K562 (cell line): ENCODE data around the gene TAF9. TPM values are rescaled to one million over a fixed set of nuclear protein-coding genes. Genes with fewer than 3 reads are reported as not detected.

Experiments
- ATAC-seq: fragments of 200-7000 bp; cut with Tn5 transposase; 3 replicates; pipeline ENCODE4 v1.9.1; 2020; ENCODE audit warnings: moderate library complexity
- BruUV-seq: library from RNA; stranded (reverse); fragments of 400-500 nt; replicated peaks from 2 replicates; lab custom pipeline; 2021; lab: Mats Ljungman, UMichigan
- CTCF ChIA-PET: fragments of 300-600 bp; formaldehyde crosslinking; extraction: SDS; loops from one replicate; lab custom pipeline; 2021; ENCODE audit warnings: low intra/inter-chr PET ratio; lab: Yijun Ruan, JAX
- POLR2A ChIA-PET: fragments of 300-600, 350-650 bp; sonication (Branson Sonifier 250); formaldehyde crosslinking; extraction: SDS; loops from one replicate; lab custom pipeline; 2021; ENCODE audit warnings: antibody characterized with exemption, inconsistent platforms; lab: Yijun Ruan, JAX
- DNase-seq, 4 experiments: peaks; one replicate each; pipeline versions ENCODE4 v3.0.0 to v3.0.0-alpha.2; 2011 to 2018; ENCODE audit warnings: low spot score in 3 of 4, mixed read lengths in 3 of 4; ENCODE audit errors: extremely low read depth in 1 of 4
- FAIRE-seq: peaks from 2 replicates; lab custom pipeline; 2011; peaks lifted over from hg19 to GRCh38; lab: Jason Lieb, UNC
- H2AFZ ChIP-seq: 2 replicates; pipeline ENCODE4 v1.6.0; 2011; ENCODE audit warnings: low read depth, low read length, control low read depth, inconsistent platforms
- H3K27ac ChIP-seq: fragments of 200-600 bp; 3 replicates; pipeline ENCODE4 v1.8.0; 2011; ENCODE audit warnings: low read depth, mild to moderate bottlenecking, control low read depth, inconsistent platforms, low read length, moderate library complexity, mixed read lengths; ENCODE audit errors: extremely low read depth
- H3K27me3 ChIP-seq, 2 experiments: fragments of 300-600 bp in 1 of 2; 2 replicates in 1 of 2; 3 replicates in 1 of 2; pipeline versions ENCODE4 v1.6.0 to v1.8.0; 2011; ENCODE audit warnings: inconsistent platforms in 2 of 2, low read length in 2 of 2, mild to moderate bottlenecking in 1 of 2, mixed read lengths in 1 of 2, moderate library complexity in 1 of 2; ENCODE audit not compliant: control insufficient read depth in 2 of 2, insufficient read depth in 2 of 2
- H3K36me3 ChIP-seq: fragments of 300-600 bp; 3 replicates; pipeline ENCODE4 v1.8.0; 2011; ENCODE audit warnings: mild to moderate bottlenecking, low read length, inconsistent platforms; ENCODE audit not compliant: control insufficient read depth, insufficient read depth
- H3K4me1 ChIP-seq, 2 experiments: fragments of 200-600 bp in 1 of 2; replicated peaks in 1 of 2; 2 replicates in 1 of 2; 3 replicates in 1 of 2; pipeline versions ENCODE4 v1.5.1 to v1.8.0; 2011; ENCODE audit warnings: inconsistent platforms in 2 of 2, low read length in 2 of 2, mild to moderate bottlenecking in 1 of 2, mixed read lengths in 1 of 2, moderate library complexity in 1 of 2; ENCODE audit not compliant: control insufficient read depth in 2 of 2, insufficient read depth in 2 of 2
- H3K4me2 ChIP-seq: 2 replicates; pipeline ENCODE4 v1.6.1; 2011; ENCODE audit warnings: low read length, control low read depth, inconsistent platforms, mixed read lengths; ENCODE audit not compliant: insufficient read depth
- H3K4me3 ChIP-seq: fragments of 200-600 bp; sonication (generic), shearing (Covaris generic); 2 replicates; pipeline ENCODE4 v1.5.1; 2016; ENCODE audit warnings: control low read depth, inconsistent platforms
- H3K79me2 ChIP-seq: fragments of 200-600 bp; 3 replicates; pipeline ENCODE4 v1.8.0; 2011; ENCODE audit warnings: low read length, inconsistent platforms; ENCODE audit not compliant: control insufficient read depth, insufficient read depth
- H3K9ac ChIP-seq, 2 experiments: 2 replicates each; pipeline versions ENCODE4 v1.6.0 to v1.6.1; 2011; ENCODE audit warnings: low read depth in 2 of 2, low read length in 2 of 2, control low read depth in 1 of 2, inconsistent platforms in 1 of 2, mild to moderate bottlenecking in 1 of 2, mixed read lengths in 1 of 2; ENCODE audit not compliant: insufficient read depth in 1 of 2
- H3K9me1 ChIP-seq: one replicate; pipeline ENCODE4 v1.6.0; 2011; ENCODE audit warnings: inconsistent platforms, mild to moderate bottlenecking, low read length, moderate library complexity; ENCODE audit not compliant: control insufficient read depth, insufficient read depth
- H3K9me3 ChIP-seq: replicated peaks from 2 replicates; pipeline ENCODE4 v1.5.1; 2011; ENCODE audit warnings: low read depth, low read length, inconsistent platforms; ENCODE audit not compliant: control insufficient read depth, insufficient read depth
- H4K20me1 ChIP-seq: replicated peaks from 2 replicates; pipeline ENCODE4 v1.6.1; 2011; ENCODE audit warnings: low read length, inconsistent platforms, mixed read lengths; ENCODE audit not compliant: control insufficient read depth, insufficient read depth
- ATF1 ChIP-seq, 2 experiments: fragments of 450-650 bp in 1 of 2; IDR thresholded peaks; 2 replicates each; pipeline ENCODE4 v1.6.1; 2016; ENCODE audit warnings: missing compliant biosample characterization in 1 of 2, missing genetic modification characterization in 1 of 2
- C11orf30 ChIP-seq: fragments of 450-650 bp; IDR thresholded peaks from 2 replicates; pipeline ENCODE4 v1.6.1; 2016; ENCODE audit warnings: low read depth, mild to moderate bottlenecking
- CSDE1 ChIP-seq, 2 experiments: fragments of 450-650 bp; IDR thresholded peaks; 2 replicates each; pipeline ENCODE4 v1.6.1; 2016; ENCODE audit warnings: mild to moderate bottlenecking in 1 of 2
- HOXB6 ChIP-seq: fragments of 250-450 bp; sonication (Bioruptor Pico); IDR thresholded peaks from 2 replicates; pipeline ENCODE4 v1.5.1; 2022; ENCODE audit warnings: mild to moderate bottlenecking, borderline replicate concordance
- MAFF ChIP-seq: IDR thresholded peaks from 2 replicates; pipeline ENCODE4 v1.6.1; 2012; ENCODE audit warnings: low read length, improper control_type of control experiment
- MAFG ChIP-seq: fragments of 450-650 bp; conservative IDR thresholded peaks from 2 replicates; pipeline ENCODE4 v1.6.1; 2016; ENCODE audit warnings: missing genetic modification characterization, missing compliant biosample characterization
- MAFK ChIP-seq: IDR thresholded peaks from 2 replicates; pipeline ENCODE4 v1.6.1; 2011; ENCODE audit warnings: low read length, improper control_type of control experiment
- MXI1 ChIP-seq: IDR thresholded peaks from 2 replicates; pipeline ENCODE4 v1.6.1; 2011; ENCODE audit warnings: low read depth, mild to moderate bottlenecking, improper control_type of control experiment, low read length
- PHTF2 ChIP-seq: fragments of 250-450 bp; sonication (Bioruptor Pico); IDR thresholded peaks from 2 replicates; pipeline ENCODE4 v1.5.0; 2021; ENCODE audit warnings: mild to moderate bottlenecking
- PRMT5 ChIP-seq: sonication (generic); formaldehyde crosslinking; IDR thresholded peaks from 2 replicates; pipeline ENCODE4 v1.5.0; 2020; ENCODE audit warnings: missing genetic modification reagents
- TCF7L2 ChIP-seq: fragments of 150-350 bp; IDR thresholded peaks from 2 replicates; pipeline ENCODE4 v1.6.1; 2016; ENCODE audit warnings: low read depth, mild to moderate bottlenecking, low read length, moderate library complexity
- ZNF347 ChIP-seq: fragments of 450-650 bp; formaldehyde crosslinking; IDR thresholded peaks from 2 replicates; pipeline ENCODE4 v1.4.0; 2020; ENCODE audit warnings: low read depth, mild to moderate bottlenecking, moderate library complexity
- ZNF354B ChIP-seq: fragments of 250-450 bp; sonication (Bioruptor Pico); IDR thresholded peaks from 2 replicates; pipeline ENCODE4 v1.4.0; 2020
- ZNF668 ChIP-seq: fragments of 250-450 bp; sonication (Bioruptor Pico); IDR thresholded peaks from 2 replicates; pipeline ENCODE4 v1.8.0; 2022; ENCODE audit warnings: mild to moderate bottlenecking, inconsistent platforms
- WGBS: fragments of 100-300 bp; shearing (Covaris generic); methylation state at CpG from one replicate; pipeline ENCODE4 v1.1.6; 2016; ENCODE audit warnings: low coverage, mixed read lengths; ENCODE audit not compliant: insufficient coverage; ENCODE audit errors: missing lambda C conversion rate; 5-methylcytosine and 5-hydroxymethylcytosine counted together
- in situ Hi-C: fragments of 300-500 bp; cut with MboI; formaldehyde crosslinking; loops from 4 replicates; pipeline ENCODE4 v1.15.0; 2018; ENCODE audit warnings: inconsistent platforms, mixed read lengths
- intact Hi-C: fragments of 100-400 bp; cut with micrococcal nuclease; formaldehyde crosslinking; loops from 2 replicates; pipeline ENCODE4 v1.14.2; 2022
- polyA plus RNA-seq, 8 experiments: library from polyadenylated mRNA; depleted of rRNA in 4 of 8; stranded (reverse) in 5 of 8; unstranded in 3 of 8; fragments of >200 nt; fragmentation: Nextera tagmentation in 2 of 8; fragmentation: Illumina TruSeq in 1 of 8; extraction: Ambion mirVana in 2 of 8; extraction: Trizol in 1 of 8; gene quantifications; 2 replicates each; pipeline versions ENCODE4 v1.2.1 to v1.2.3, GENCODE V29; 2011 to 2014; ENCODE audit warnings: inconsistent platforms in 1 of 8, missing spikeins in 1 of 8
- total RNA-seq, 7 experiments: library from RNA; depleted of rRNA in 6 of 7; stranded (reverse); fragments of >200 nt in 6 of 7; fragmentation: Illumina TruSeq in 2 of 7; extraction: Trizol in 2 of 7; gene quantifications; 2 replicates each; pipeline versions ENCODE4 v1.2.1 to v1.2.3, GENCODE V29; 2011 to 2021; ENCODE audit warnings: low replicate concordance in 1 of 7
- TF ChIP-seq, protein P1 (sequence below), 2 experiments: fragments of 450-650 bp in 1 of 2; IDR thresholded peaks; 2 replicates each; pipeline ENCODE4 v1.6.1; 2011 to 2017; ENCODE audit warnings: low read depth in 2 of 2, antibody characterized with exemption in 1 of 2, borderline replicate concordance in 1 of 2, low read length in 1 of 2, mild to moderate bottlenecking in 1 of 2, mixed read lengths in 1 of 2; ENCODE audit not compliant: control insufficient read depth in 1 of 2
- TF ChIP-seq, protein P2 (sequence below), 2 experiments: fragments of 450-650 bp in 1 of 2; sonication (generic) in 1 of 2; formaldehyde crosslinking in 1 of 2; IDR thresholded peaks in 1 of 2; conservative IDR thresholded peaks in 1 of 2; 2 replicates each; pipeline versions ENCODE4 v1.6.1 to v1.8.1; 2016 to 2023; ENCODE audit warnings: mild to moderate bottlenecking in 2 of 2, moderate library complexity in 2 of 2, inconsistent platforms in 1 of 2, missing genetic modification reagents in 1 of 2
- TF ChIP-seq, protein P3 (sequence below): fragments of 450-650 bp; IDR thresholded peaks from 2 replicates; pipeline ENCODE4 v1.6.1; 2016; ENCODE audit warnings: missing biosample characterization, missing genetic modification characterization
- TF ChIP-seq, protein P4 (sequence below): sonication (generic); formaldehyde crosslinking; IDR thresholded peaks from 2 replicates; pipeline ENCODE4 v1.8.1; 2022; ENCODE audit warnings: missing genetic modification reagents

TAF9 gene
- total and polyA plus RNA-seq, 9 of the 15 experiments (the other 6 are each of a cell fraction or from before 2014, with no cell fraction given): 119 to 566 (median 207) TPM

DNA sequence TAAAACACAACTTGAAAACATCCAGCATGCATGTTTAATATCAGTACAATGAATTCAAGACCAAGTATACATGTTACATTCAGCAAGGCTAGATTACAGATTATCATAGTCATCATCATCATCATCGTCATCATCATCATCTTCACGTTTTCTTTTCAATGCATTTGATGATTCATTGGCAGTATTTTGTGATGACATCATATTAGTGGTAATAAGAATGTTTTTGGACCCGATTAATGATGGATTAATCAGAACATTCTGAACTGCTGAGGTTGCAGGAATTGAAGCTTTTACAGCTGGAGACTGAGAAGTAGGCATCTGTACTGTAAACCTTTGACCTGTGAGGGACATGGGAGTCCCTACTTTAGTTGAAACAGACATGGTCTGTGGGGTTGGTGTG lies 4.5 kb downstream of the TAF9 start:
- ChIA-PET POLR2A (no interaction called here), CTCF (no interaction called here)
- peaks cover 64% of the 10 kb centered on the region for H3K36me3 ChIP-seq
- no peak overlapping the region for H3K9ac ChIP-seq
- no peak overlapping the region for H3K4me2 ChIP-seq
- intact Hi-C loops: no loop called here
- no peak overlapping the region for H3K4me3 ChIP-seq
- in situ Hi-C loops: no loop called here
- H3K9me1 ChIP-seq: no peaks in the 10 kb centered on the region
- H2AFZ ChIP-seq: no peak overlapping the region
- BruUV-seq: no TSS peak
- WGBS: 82% methylated on average over 3 of the region's 3 CpGs
- H3K4me1 ChIP-seq: peaks cover 5 to 6% of the 10 kb centered on the region in 2 experiments; a peak in 4 of 5 replicates
- ATAC-seq (no peak), DNase-seq (no peak), FAIRE-seq (no peak)
- H3K27me3 ChIP-seq: no peaks in the 10 kb centered on the region
- peaks cover 91% of the 10 kb centered on the region for H3K79me2 ChIP-seq
- H4K20me1 ChIP-seq: no peaks in the 10 kb centered on the region
- H3K9me3 ChIP-seq: no peaks in the 10 kb centered on the region
- H3K27ac ChIP-seq: peak overlapping the region; percentile 32; the same call in 1 of the 3 replicates
- TF ChIP-seq HOXB6 (CRISPR knock-in tag): no peak
- TF ChIP-seq, protein P1, sequence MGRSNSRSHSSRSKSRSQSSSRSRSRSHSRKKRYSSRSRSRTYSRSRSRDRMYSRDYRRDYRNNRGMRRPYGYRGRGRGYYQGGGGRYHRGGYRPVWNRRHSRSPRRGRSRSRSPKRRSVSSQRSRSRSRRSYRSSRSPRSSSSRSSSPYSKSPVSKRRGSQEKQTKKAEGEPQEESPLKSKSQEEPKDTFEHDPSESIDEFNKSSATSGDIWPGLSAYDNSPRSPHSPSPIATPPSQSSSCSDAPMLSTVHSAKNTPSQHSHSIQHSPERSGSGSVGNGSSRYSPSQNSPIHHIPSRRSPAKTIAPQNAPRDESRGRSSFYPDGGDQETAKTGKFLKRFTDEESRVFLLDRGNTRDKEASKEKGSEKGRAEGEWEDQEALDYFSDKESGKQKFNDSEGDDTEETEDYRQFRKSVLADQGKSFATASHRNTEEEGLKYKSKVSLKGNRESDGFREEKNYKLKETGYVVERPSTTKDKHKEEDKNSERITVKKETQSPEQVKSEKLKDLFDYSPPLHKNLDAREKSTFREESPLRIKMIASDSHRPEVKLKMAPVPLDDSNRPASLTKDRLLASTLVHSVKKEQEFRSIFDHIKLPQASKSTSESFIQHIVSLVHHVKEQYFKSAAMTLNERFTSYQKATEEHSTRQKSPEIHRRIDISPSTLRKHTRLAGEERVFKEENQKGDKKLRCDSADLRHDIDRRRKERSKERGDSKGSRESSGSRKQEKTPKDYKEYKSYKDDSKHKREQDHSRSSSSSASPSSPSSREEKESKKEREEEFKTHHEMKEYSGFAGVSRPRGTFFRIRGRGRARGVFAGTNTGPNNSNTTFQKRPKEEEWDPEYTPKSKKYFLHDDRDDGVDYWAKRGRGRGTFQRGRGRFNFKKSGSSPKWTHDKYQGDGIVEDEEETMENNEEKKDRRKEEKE (IDR thresholded peaks at IDR 0.05; ENCODE audit: borderline replicate concordance in 1 of 2, control insufficient read depth in 1 of 2, low read depth in 2 of 2, low read length in 1 of 2): no peak
- no peak for TF ChIP-seq ATF1 (CRISPR knock-in tag; IDR thresholded peaks at IDR 0.05)
- TF ChIP-seq ATF1 (tag; IDR thresholded peaks at IDR 0.05): peak; percentile 20; the same call in 1 of the 2 replicates
- TF ChIP-seq TCF7L2: no peak
- no peak for TF ChIP-seq PHTF2 (CRISPR knock-in tag)
- peak; percentile 73 for TF ChIP-seq C11orf30
- TF ChIP-seq MAFF: peak; percentile 66
- TF ChIP-seq, protein P2, sequence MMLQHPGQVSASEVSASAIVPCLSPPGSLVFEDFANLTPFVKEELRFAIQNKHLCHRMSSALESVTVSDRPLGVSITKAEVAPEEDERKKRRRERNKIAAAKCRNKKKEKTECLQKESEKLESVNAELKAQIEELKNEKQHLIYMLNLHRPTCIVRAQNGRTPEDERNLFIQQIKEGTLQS (IDR thresholded peaks at IDR 0.05): peak; percentile 78
- TF ChIP-seq, protein P2 (CRISPR knock-in tag; conservative IDR thresholded peaks at IDR 0.05): no peak
- TF ChIP-seq MAFG (tag): peak; percentile 67
- no peak for TF ChIP-seq ZNF347 (CRISPR knock-in tag)
- TF ChIP-seq CSDE1 (IDR thresholded peaks at IDR 0.05): no peak
- TF ChIP-seq, protein P3, sequence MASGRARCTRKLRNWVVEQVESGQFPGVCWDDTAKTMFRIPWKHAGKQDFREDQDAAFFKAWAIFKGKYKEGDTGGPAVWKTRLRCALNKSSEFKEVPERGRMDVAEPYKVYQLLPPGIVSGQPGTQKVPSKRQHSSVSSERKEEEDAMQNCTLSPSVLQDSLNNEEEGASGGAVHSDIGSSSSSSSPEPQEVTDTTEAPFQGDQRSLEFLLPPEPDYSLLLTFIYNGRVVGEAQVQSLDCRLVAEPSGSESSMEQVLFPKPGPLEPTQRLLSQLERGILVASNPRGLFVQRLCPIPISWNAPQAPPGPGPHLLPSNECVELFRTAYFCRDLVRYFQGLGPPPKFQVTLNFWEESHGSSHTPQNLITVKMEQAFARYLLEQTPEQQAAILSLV: no peak
- no peak for TF ChIP-seq ZNF354B (CRISPR knock-in tag)
- TF ChIP-seq, protein P4, sequence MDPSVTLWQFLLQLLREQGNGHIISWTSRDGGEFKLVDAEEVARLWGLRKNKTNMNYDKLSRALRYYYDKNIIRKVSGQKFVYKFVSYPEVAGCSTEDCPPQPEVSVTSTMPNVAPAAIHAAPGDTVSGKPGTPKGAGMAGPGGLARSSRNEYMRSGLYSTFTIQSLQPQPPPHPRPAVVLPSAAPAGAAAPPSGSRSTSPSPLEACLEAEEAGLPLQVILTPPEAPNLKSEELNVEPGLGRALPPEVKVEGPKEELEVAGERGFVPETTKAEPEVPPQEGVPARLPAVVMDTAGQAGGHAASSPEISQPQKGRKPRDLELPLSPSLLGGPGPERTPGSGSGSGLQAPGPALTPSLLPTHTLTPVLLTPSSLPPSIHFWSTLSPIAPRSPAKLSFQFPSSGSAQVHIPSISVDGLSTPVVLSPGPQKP (CRISPR knock-in tag): no peak
- no peak for TF ChIP-seq ZNF668 (CRISPR knock-in tag)
- peak; percentile 74 for TF ChIP-seq MAFK
- no peak for TF ChIP-seq PRMT5 (CRISPR knock-in tag)
- no peak for TF ChIP-seq MXI1
